HepG2 (cell line): ENCODE results near the gene LSMEM2. TPM values are rescaled to one million over a fixed set of nuclear protein-coding genes. Genes with fewer than 3 reads are reported as not detected.
A peak's percentile ranks its signal among the peaks of the same experiment; 100 is the strongest.

ENCODE experiments used
- AKAP8 ChIP-seq: sonication (generic); formaldehyde crosslinking; IDR thresholded peaks from 2 replicates; pipeline ENCODE4 v1.5.1; 2020; ENCODE audit warnings: mild to moderate bottlenecking, missing genetic modification reagents
- ARNT2 ChIP-seq: sonication (generic); formaldehyde crosslinking; IDR thresholded peaks from 2 replicates; pipeline ENCODE4 v1.8.0; 2022; ENCODE audit warnings: mild to moderate bottlenecking, low read depth, missing genetic modification reagents, moderate library complexity
- EEA1 ChIP-seq: sonication (generic); formaldehyde crosslinking; IDR thresholded peaks from 2 replicates; pipeline ENCODE4 v1.5.1; 2020; ENCODE audit warnings: mild to moderate bottlenecking, missing genetic modification reagents, borderline replicate concordance
- HNRNPUL1 ChIP-seq: fragments of 200-400 bp; formaldehyde crosslinking; IDR thresholded peaks from 2 replicates; pipeline ENCODE4 v1.6.1; 2017; ENCODE audit warnings: low read depth, mild to moderate bottlenecking, low read length, moderate library complexity
- ISX ChIP-seq: sonication (generic); formaldehyde crosslinking; conservative IDR thresholded peaks from 2 replicates; pipeline ENCODE4 v1.5.0; 2020; ENCODE audit warnings: missing genetic modification reagents
- NCOR1 ChIP-seq: fragments of 200-600 bp; sonication (generic); IDR thresholded peaks from 2 replicates; pipeline ENCODE4 v1.7.0; 2017; ENCODE audit warnings: antibody characterized with exemption, low read length, borderline replicate concordance
- PRPF4 ChIP-seq: fragments of 200-400 bp; formaldehyde crosslinking; IDR thresholded peaks from 2 replicates; pipeline ENCODE4 v1.6.1; 2016; ENCODE audit warnings: low read length, low read depth; ENCODE audit not compliant: poor library complexity, severe bottlenecking
- RORA ChIP-seq: sonication (generic); formaldehyde crosslinking; IDR thresholded peaks from 2 replicates; pipeline ENCODE4 v1.5.0; 2020; ENCODE audit warnings: mild to moderate bottlenecking, missing genetic modification reagents, moderate library complexity
- WIZ ChIP-seq: sonication (generic); formaldehyde crosslinking; IDR thresholded peaks from 2 replicates; pipeline ENCODE4 v1.5.1; 2020; ENCODE audit warnings: mild to moderate bottlenecking, missing genetic modification reagents
- ZNF207 ChIP-seq: fragments of 450-650 bp; IDR thresholded peaks from 2 replicates; pipeline ENCODE4 v1.6.1; 2016; ENCODE audit warnings: antibody characterized with exemption, borderline replicate concordance
- ZNF282 ChIP-seq: fragments of 450-650 bp; IDR thresholded peaks from 2 replicates; pipeline ENCODE4 v1.6.1; 2018; ENCODE audit not compliant: partially characterized antibody
- ZNF484 ChIP-seq: sonication (generic); formaldehyde crosslinking; IDR thresholded peaks from 2 replicates; pipeline ENCODE4 v1.5.1; 2020; ENCODE audit warnings: mild to moderate bottlenecking, low read depth, missing genetic modification reagents, borderline replicate concordance
- ZNF678 ChIP-seq: sonication (generic); formaldehyde crosslinking; IDR thresholded peaks from 2 replicates; pipeline ENCODE4 v1.4.0; 2020; ENCODE audit warnings: mild to moderate bottlenecking, missing genetic modification reagents
- ZNF768 ChIP-seq: sonication (generic); formaldehyde crosslinking; IDR thresholded peaks from 2 replicates; pipeline ENCODE4 v1.4.0; 2020; ENCODE audit warnings: missing genetic modification reagents
- ZSCAN12 ChIP-seq: sonication (generic); formaldehyde crosslinking; IDR thresholded peaks from 2 replicates; pipeline ENCODE4 v1.9.0; 2021; ENCODE audit warnings: mild to moderate bottlenecking, missing genetic modification reagents
- polyA plus RNA-seq, 8 experiments: library from polyadenylated mRNA; depleted of rRNA in 3 of 8; stranded (reverse) in 7 of 8; unstranded in 1 of 8; fragments of >200 nt; fragmentation: Illumina TruSeq in 4 of 8; extraction: Trizol in 4 of 8; gene quantifications; 2 replicates each; pipeline versions ENCODE4 v1.2.1 to v1.2.3, GENCODE V29; 2011 to 2016; ENCODE audit warnings: low read depth in 4 of 8, missing spikeins in 1 of 8, mixed read lengths in 1 of 8; ENCODE audit not compliant: insufficient read depth in 1 of 8
- total RNA-seq, 5 experiments: library from RNA; depleted of rRNA; stranded (reverse); fragments of >200 nt; fragmentation: Illumina TruSeq; extraction: Trizol; gene quantifications; 2 replicates each; pipeline ENCODE4 v1.2.3, GENCODE V29; 2016; ENCODE audit warnings: low read depth in 1 of 5
- TF ChIP-seq, protein P1 (sequence below): sonication (generic); formaldehyde crosslinking; IDR thresholded peaks from 2 replicates; pipeline ENCODE4 v1.4.0; 2020; ENCODE audit warnings: mild to moderate bottlenecking, missing genetic modification reagents
- TF ChIP-seq, protein P2 (sequence below), 2 experiments: sonication (generic) in 1 of 2; formaldehyde crosslinking in 1 of 2; IDR thresholded peaks; 2 replicates each; pipeline versions ENCODE4 v1.5.1 to v1.6.1; 2011 to 2020; ENCODE audit warnings: borderline replicate concordance in 1 of 2, low read depth in 1 of 2, low read length in 1 of 2, mild to moderate bottlenecking in 1 of 2, missing genetic modification reagents in 1 of 2, moderate library complexity in 1 of 2
- TF ChIP-seq, protein P3 (sequence below): sonication (generic); formaldehyde crosslinking; IDR thresholded peaks from 2 replicates; pipeline ENCODE4 v1.5.0; 2020; ENCODE audit warnings: missing genetic modification reagents
- TF ChIP-seq, protein P4 (sequence below): IDR thresholded peaks from 2 replicates; pipeline ENCODE4 v1.4.0; 2020; ENCODE audit warnings: mild to moderate bottlenecking, missing genetic modification reagents
- TF ChIP-seq, protein P5 (sequence below): sonication (generic); formaldehyde crosslinking; IDR thresholded peaks from 2 replicates; pipeline ENCODE4 v1.5.0; 2020; ENCODE audit warnings: missing genetic modification reagents

Gene LSMEM2
- total and polyA plus RNA-seq, 2 of the 13 experiments (the other 11 are each of a cell fraction or from before 2014, with no cell fraction given), result 0.07 to 0.41 TPM

DNA sequence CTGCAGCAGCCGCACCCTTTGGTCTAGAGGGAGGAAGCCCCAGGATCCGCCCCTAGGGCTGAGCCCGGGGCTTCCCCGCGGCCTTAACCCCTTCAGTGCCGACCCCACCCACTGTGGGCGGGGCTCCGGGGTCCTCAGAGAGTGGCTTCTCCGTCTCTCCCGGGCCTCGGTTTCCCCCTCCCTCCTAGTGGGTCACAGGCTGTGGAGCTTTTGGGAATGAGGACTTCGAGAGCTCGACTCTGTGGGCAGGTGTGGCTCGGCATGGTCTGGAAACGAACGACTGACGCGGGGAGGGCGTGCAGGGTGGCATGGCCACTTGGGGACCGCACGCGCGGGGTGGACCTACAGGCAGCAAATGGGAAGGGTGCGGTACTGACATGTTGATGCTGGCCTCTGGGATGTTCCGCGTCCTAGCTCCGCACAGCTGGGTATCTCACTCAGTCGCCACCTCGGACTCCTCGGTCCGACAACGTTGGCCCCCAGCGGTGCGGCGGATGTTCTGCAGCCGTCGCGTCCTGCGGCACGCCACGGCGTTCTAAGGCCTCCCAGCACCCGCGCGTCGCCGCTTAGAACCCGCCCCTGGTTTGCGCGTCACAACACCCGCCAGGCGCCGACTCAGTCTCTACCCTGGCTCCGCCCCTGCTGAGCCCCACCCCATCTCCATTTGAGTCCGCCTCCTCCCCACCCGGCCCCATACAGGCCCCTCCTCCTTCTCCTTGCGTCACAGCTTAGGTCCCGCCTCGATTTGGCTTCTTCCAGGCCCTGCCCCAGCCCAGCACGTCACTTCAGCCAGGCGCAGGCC is 20.1 kb downstream of the LSMEM2 start, which contains the start of the genes HYAL3 and NAA80 (continued):
- TF ChIP-seq NCOR1, result peak; percentile 19; the same call in 1 of the 2 replicates
- TF ChIP-seq, protein P1, sequence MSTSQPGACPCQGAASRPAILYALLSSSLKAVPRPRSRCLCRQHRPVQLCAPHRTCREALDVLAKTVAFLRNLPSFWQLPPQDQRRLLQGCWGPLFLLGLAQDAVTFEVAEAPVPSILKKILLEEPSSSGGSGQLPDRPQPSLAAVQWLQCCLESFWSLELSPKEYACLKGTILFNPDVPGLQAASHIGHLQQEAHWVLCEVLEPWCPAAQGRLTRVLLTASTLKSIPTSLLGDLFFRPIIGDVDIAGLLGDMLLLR (CRISPR knock-in tag), result no peak; the same call in 1 of the 2 replicates
- no peak for TF ChIP-seq ZNF207
- TF ChIP-seq, protein P2, sequence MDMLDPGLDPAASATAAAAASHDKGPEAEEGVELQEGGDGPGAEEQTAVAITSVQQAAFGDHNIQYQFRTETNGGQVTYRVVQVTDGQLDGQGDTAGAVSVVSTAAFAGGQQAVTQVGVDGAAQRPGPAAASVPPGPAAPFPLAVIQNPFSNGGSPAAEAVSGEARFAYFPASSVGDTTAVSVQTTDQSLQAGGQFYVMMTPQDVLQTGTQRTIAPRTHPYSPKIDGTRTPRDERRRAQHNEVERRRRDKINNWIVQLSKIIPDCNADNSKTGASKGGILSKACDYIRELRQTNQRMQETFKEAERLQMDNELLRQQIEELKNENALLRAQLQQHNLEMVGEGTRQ (IDR thresholded peaks at IDR 0.05; ENCODE audit: low read depth, low read length), result no peak
- TF ChIP-seq, protein P2 (CRISPR knock-in tag; IDR thresholded peaks at IDR 0.05; ENCODE audit: borderline replicate concordance), result peak; percentile 40; the same call in 1 of the 2 replicates
- TF ChIP-seq, protein P3, sequence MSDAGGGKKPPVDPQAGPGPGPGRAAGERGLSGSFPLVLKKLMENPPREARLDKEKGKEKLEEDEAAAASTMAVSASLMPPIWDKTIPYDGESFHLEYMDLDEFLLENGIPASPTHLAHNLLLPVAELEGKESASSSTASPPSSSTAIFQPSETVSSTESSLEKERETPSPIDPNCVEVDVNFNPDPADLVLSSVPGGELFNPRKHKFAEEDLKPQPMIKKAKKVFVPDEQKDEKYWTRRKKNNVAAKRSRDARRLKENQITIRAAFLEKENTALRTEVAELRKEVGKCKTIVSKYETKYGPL, result no peak
- peak; percentile 88 for TF ChIP-seq ARNT2 (CRISPR knock-in tag)
- TF ChIP-seq ZNF484, result no peak; the same call in 1 of the 2 replicates
- TF ChIP-seq WIZ, result no peak
- TF ChIP-seq, protein P4, sequence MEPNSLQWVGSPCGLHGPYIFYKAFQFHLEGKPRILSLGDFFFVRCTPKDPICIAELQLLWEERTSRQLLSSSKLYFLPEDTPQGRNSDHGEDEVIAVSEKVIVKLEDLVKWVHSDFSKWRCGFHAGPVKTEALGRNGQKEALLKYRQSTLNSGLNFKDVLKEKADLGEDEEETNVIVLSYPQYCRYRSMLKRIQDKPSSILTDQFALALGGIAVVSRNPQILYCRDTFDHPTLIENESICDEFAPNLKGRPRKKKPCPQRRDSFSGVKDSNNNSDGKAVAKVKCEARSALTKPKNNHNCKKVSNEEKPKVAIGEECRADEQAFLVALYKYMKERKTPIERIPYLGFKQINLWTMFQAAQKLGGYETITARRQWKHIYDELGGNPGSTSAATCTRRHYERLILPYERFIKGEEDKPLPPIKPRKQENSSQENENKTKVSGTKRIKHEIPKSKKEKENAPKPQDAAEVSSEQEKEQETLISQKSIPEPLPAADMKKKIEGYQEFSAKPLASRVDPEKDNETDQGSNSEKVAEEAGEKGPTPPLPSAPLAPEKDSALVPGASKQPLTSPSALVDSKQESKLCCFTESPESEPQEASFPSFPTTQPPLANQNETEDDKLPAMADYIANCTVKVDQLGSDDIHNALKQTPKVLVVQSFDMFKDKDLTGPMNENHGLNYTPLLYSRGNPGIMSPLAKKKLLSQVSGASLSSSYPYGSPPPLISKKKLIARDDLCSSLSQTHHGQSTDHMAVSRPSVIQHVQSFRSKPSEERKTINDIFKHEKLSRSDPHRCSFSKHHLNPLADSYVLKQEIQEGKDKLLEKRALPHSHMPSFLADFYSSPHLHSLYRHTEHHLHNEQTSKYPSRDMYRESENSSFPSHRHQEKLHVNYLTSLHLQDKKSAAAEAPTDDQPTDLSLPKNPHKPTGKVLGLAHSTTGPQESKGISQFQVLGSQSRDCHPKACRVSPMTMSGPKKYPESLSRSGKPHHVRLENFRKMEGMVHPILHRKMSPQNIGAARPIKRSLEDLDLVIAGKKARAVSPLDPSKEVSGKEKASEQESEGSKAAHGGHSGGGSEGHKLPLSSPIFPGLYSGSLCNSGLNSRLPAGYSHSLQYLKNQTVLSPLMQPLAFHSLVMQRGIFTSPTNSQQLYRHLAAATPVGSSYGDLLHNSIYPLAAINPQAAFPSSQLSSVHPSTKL (CRISPR knock-in tag), result no peak; the same call in 1 of the 2 replicates
- TF ChIP-seq ZSCAN12 (CRISPR knock-in tag), result no peak
- 0 out of 2 replicates have a peak, but pooled peaks have one; percentile 52 for TF ChIP-seq ZNF678
- TF ChIP-seq ISX (CRISPR knock-in tag), result no peak
- no peak for TF ChIP-seq ZNF282
- TF ChIP-seq ZNF768 (CRISPR knock-in tag), result no peak; the same call in none of the 2 replicates
- TF ChIP-seq HNRNPUL1, result peak; percentile 60; the same call in 1 of the 2 replicates
- no peak for TF ChIP-seq PRPF4
- no peak for TF ChIP-seq RORA
- TF ChIP-seq, protein P5, sequence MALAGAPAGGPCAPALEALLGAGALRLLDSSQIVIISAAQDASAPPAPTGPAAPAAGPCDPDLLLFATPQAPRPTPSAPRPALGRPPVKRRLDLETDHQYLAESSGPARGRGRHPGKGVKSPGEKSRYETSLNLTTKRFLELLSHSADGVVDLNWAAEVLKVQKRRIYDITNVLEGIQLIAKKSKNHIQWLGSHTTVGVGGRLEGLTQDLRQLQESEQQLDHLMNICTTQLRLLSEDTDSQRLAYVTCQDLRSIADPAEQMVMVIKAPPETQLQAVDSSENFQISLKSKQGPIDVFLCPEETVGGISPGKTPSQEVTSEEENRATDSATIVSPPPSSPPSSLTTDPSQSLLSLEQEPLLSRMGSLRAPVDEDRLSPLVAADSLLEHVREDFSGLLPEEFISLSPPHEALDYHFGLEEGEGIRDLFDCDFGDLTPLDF, result no peak
- TF ChIP-seq AKAP8 (CRISPR knock-in tag), result peak; percentile 96
- TF ChIP-seq EEA1 (CRISPR knock-in tag), result no peak
